ENCODE data around the gene LTBP1. TPM values are rescaled to one million over a fixed set of nuclear protein-coding genes. Genes with fewer than 3 reads are reported as not detected.

Gene LTBP1
- total RNA-seq, 4 donors from 2014 or later: 15.8 to 56.7 (median 28.3) TPM

DNA sequence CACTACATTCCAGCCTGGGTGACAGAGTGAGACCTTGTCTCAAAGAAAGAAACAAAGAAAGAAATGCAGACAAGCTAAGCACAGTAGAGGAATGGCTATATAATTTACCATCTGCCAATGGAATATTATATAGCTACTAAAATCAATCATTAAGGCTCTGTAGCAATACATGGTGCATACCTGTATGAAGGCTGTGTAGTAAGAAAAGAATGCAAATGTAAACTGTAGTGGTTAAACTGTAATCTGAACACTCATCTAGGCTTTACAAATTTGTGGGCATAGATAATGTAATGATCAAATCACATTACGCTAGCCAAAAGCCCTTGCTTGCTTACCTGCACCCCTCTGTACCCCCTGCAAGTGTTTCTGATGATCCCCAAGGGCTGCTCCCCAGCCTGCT lies 230.9 kb downstream of the LTBP1 start:
- TF ChIP-seq EP300 (IDR thresholded peaks at IDR 0.05; ENCODE audit: low read depth) (no peak), POLR2AphosphoS5 (IDR thresholded peaks at IDR 0.05) (no peak), POLR2A (IDR thresholded peaks at IDR 0.05) (no peak)
- no peak overlapping the region for H3K27ac ChIP-seq
- intact Hi-C loops (cut with DNase I; ENCODE audit: low total_unique reads) (no loop called here), in situ Hi-C loops (cut with MboI; ENCODE audit: low pct_ligation_motif_present in 1 of 4, low pct_unique_long_range_greater_than_20kb in 1 of 4, low sequenced_read_pairs in 3 of 4) (no loop called here)
- no peaks in the 10 kb centered on the region for H3K36me3 ChIP-seq
- H3K27me3 ChIP-seq: no peaks in the 10 kb centered on the region
- 44 to 100% methylated on average over 1 of the region's 1 CpG for WGBS, 2 donors (ENCODE audit: low coverage in 1 of 2)
- H3K4me3 ChIP-seq: no peak overlapping the region
- no peaks in the 10 kb centered on the region for H3K9me3 ChIP-seq
- H3K4me1 ChIP-seq: no peaks in the 10 kb centered on the region
- DNase-seq: no peak

DNA sequence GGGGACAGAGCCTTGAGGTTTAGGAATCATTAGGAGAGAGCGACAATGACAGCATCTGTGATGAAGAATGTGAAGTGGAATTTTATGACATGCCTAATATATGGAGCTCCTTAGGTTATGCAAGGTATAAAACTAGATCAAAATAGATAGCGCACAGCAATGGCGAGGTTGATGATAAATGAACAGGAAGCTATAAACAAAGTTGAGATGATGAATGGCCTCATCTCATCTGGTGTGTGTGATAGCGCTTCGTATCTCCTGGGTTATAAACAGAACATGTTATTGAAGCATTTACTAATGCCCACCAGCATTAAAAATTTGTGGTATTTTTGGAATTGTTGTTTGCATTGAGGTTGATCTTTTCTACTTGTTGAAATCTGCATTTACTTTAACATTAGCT lies 231.5 kb downstream of the LTBP1 start:
- no peak for TF ChIP-seq EP300 (IDR thresholded peaks at IDR 0.05; ENCODE audit: low read depth)
- TF ChIP-seq POLR2AphosphoS5 (IDR thresholded peaks at IDR 0.05): no peak
- no peak for TF ChIP-seq POLR2A (IDR thresholded peaks at IDR 0.05)
- TF ChIP-seq, protein P1, sequence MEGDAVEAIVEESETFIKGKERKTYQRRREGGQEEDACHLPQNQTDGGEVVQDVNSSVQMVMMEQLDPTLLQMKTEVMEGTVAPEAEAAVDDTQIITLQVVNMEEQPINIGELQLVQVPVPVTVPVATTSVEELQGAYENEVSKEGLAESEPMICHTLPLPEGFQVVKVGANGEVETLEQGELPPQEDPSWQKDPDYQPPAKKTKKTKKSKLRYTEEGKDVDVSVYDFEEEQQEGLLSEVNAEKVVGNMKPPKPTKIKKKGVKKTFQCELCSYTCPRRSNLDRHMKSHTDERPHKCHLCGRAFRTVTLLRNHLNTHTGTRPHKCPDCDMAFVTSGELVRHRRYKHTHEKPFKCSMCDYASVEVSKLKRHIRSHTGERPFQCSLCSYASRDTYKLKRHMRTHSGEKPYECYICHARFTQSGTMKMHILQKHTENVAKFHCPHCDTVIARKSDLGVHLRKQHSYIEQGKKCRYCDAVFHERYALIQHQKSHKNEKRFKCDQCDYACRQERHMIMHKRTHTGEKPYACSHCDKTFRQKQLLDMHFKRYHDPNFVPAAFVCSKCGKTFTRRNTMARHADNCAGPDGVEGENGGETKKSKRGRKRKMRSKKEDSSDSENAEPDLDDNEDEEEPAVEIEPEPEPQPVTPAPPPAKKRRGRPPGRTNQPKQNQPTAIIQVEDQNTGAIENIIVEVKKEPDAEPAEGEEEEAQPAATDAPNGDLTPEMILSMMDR (IDR thresholded peaks at IDR 0.05): no peak
- intact Hi-C loops (cut with DNase I; ENCODE audit: low total_unique reads) (no loop called here), in situ Hi-C loops (cut with MboI; ENCODE audit: low pct_ligation_motif_present in 1 of 4, low pct_unique_long_range_greater_than_20kb in 1 of 4, low sequenced_read_pairs in 3 of 4) (no loop called here)
- Histone ChIP-seq H3K27me3 (no peaks in the 10 kb centered on the region), H3K9me3 (no peaks in the 10 kb centered on the region), H3K27ac (no peak overlapping the region), H3K4me1 (no peaks in the 10 kb centered on the region), H3K4me3 (no peak overlapping the region), H3K36me3 (no peaks in the 10 kb centered on the region)
- no peak for DNase-seq
- WGBS, 2 donors (ENCODE audit: low coverage in 1 of 2): 73 to 91% methylated on average over 5 of the region's 5 CpGs

DNA sequence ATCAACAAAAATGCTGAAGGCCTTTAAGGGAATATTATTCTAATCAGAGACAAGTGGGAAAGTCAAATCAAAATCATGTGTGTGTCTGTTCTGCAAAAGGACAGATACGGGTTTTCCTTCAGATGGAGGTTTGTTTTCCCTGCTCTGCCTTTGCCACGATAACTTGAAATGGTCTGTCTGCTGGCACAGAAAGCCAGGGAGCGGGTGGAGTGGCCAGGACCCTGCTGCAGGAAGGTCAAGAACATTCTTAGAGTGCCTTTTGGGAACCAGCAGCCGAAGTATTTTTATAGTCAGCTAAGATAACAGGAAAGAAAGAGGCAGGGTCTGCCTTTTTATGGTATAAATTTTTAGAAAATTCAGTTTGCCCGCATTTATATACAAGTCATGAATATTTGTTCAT lies 234.2 kb downstream of the LTBP1 start:
- intact Hi-C loops (cut with DNase I; ENCODE audit: low total_unique reads) (no loop called here), in situ Hi-C loops (cut with MboI; ENCODE audit: low pct_ligation_motif_present in 1 of 4, low pct_unique_long_range_greater_than_20kb in 1 of 4, low sequenced_read_pairs in 3 of 4) (no loop called here)
- no peaks in the 10 kb centered on the region for H3K9me3 ChIP-seq
- H3K27me3 ChIP-seq: no peaks in the 10 kb centered on the region
- TF ChIP-seq POLR2AphosphoS5 (IDR thresholded peaks at IDR 0.05) (no peak), POLR2A (IDR thresholded peaks at IDR 0.05) (no peak), EP300 (IDR thresholded peaks at IDR 0.05; ENCODE audit: low read depth) (no peak)
- TF ChIP-seq, protein P1 (IDR thresholded peaks at IDR 0.05): no peak
- H3K4me1 ChIP-seq: no peaks in the 10 kb centered on the region
- H3K36me3 ChIP-seq: no peaks in the 10 kb centered on the region
- 76% methylated on average over 3 to 5 of the region's 5 CpGs for WGBS, 2 donors (ENCODE audit: low coverage in 1 of 2)
- H3K4me3 ChIP-seq: no peak overlapping the region
- no peak for DNase-seq
- no peak overlapping the region for H3K27ac ChIP-seq

DNA sequence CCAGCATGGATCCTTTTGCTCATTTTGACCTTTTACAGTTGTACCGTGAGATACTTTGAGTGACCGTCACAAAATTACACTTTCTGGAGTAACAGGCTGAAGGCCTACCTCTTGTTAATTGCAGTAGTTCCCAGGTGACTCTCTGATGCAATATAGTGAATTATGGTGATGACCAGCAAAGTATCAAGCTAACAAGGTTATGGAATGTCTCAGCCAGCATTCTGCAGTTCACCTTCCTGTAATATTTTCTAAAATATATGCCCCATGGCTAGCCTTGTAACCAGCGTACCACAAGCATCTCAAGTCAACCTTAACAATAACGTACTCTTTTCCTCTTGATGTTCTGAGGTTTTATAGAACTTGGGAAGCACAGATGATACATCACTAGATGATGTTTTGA lies 234.7 kb downstream of the LTBP1 start:
- Histone ChIP-seq H3K9me3 (no peaks in the 10 kb centered on the region), H3K36me3 (no peaks in the 10 kb centered on the region), H3K4me1 (no peaks in the 10 kb centered on the region), H3K27ac (no peak overlapping the region), H3K27me3 (no peaks in the 10 kb centered on the region), H3K4me3 (no peak overlapping the region)
- intact Hi-C loops (cut with DNase I; ENCODE audit: low total_unique reads): no loop called here
- 88 to 95% methylated on average over 3 to 4 of the region's 4 CpGs for WGBS, 2 donors (ENCODE audit: low coverage in 1 of 2)
- TF ChIP-seq, protein P1 (IDR thresholded peaks at IDR 0.05): no peak
- TF ChIP-seq POLR2A (IDR thresholded peaks at IDR 0.05) (no peak), POLR2AphosphoS5 (IDR thresholded peaks at IDR 0.05) (no peak), EP300 (IDR thresholded peaks at IDR 0.05; ENCODE audit: low read depth) (no peak)
- in situ Hi-C loops (cut with MboI; ENCODE audit: low pct_ligation_motif_present in 1 of 4, low pct_unique_long_range_greater_than_20kb in 1 of 4, low sequenced_read_pairs in 3 of 4): no loop called here
- DNase-seq: no peak

DNA sequence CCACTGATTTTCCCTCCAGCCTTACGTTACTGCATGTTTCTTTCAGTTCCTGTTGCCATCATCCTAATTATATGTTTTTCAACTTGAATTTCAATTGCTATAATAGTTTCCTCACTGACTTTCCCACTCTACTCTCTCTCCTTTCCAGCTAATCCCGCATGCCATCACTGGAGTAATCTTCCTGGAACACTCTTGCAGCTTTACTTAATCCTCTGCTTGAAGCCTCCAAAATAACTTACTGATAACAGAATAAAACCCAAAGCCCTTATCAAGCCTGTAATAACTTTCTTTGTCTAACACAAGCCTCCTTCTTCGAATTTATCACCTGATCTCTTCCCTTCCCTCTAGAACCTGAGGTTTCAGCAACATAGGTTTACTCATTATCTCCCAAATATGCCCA lies 237.3 kb downstream of the LTBP1 start:
- Histone ChIP-seq H3K4me1 (no peaks in the 10 kb centered on the region), H3K9me3 (no peaks in the 10 kb centered on the region), H3K4me3 (no peak overlapping the region), H3K36me3 (no peaks in the 10 kb centered on the region), H3K27ac (no peak overlapping the region), H3K27me3 (no peaks in the 10 kb centered on the region)
- intact Hi-C loops (cut with DNase I; ENCODE audit: low total_unique reads) (no loop called here), in situ Hi-C loops (cut with MboI; ENCODE audit: low pct_ligation_motif_present in 1 of 4, low pct_unique_long_range_greater_than_20kb in 1 of 4, low sequenced_read_pairs in 3 of 4) (no loop called here)
- TF ChIP-seq EP300 (IDR thresholded peaks at IDR 0.05; ENCODE audit: low read depth): no peak
- TF ChIP-seq, protein P1 (IDR thresholded peaks at IDR 0.05): no peak
- no peak for TF ChIP-seq POLR2A (IDR thresholded peaks at IDR 0.05)
- no peak for TF ChIP-seq POLR2AphosphoS5 (IDR thresholded peaks at IDR 0.05)
- no peak for DNase-seq
- WGBS, 2 donors (ENCODE audit: low coverage in 1 of 2): 63 to 75% methylated on average over 2 to 3 of the region's 3 CpGs

All from transverse colon (tissue), 4 donors.